KG1 (cell line): Measurements from ENCODE around the gene DTX3.
"Not testable (repeated sequence)": the region's sequence is repeated elsewhere in the genome, so short reads cannot be mapped to it uniquely, and the experiment has no call there.

ENCODE experiments used
- DNase-seq: peaks from one replicate; lab custom pipeline; 2025; lab: John Stamatoyannopoulos, UW

The DTX3 gene

GRCh38 chr12:57607958-57608663 is 3.5 kb downstream of the DTX3 start:
- DNase-seq, result no peak

- no peak for DNase-seq
These were observed 4.6 kb downstream of the DTX3 start for GRCh38 chr12:57609101-57609780.

GRCh38 chr12:57609781-57610553 is 5.3 kb downstream of the DTX3 start:
- no peak for DNase-seq

- no peak for DNase-seq
These were observed 6.0 kb downstream of the DTX3 start for GRCh38 chr12:57610554-57611107.

GRCh38 chr12:57611108-57611826 is 6.6 kb downstream of the DTX3 start, which contains the start of gene ARHGEF25:
ARHGEF25 (plus strand) TSS chr12:57611435; CDS start chr12:57611895, 460 bp downstream.
- DNase-seq, result no peak

GRCh38 chr12:57611827-57612710 is 7.4 kb downstream of the DTX3 start:
- DNase-seq, result no peak

- no peak for DNase-seq
These were observed 8.2 kb downstream of the DTX3 start for GRCh38 chr12:57612711-57613426.

GRCh38 chr12:57613427-57614109 is 8.9 kb downstream of the DTX3 start:
- no peak for DNase-seq

GRCh38 chr12:57614178-57614947 is 9.7 kb downstream of the DTX3 start:
- DNase-seq, result no peak

- DNase-seq, result no peak
These were observed 10.4 kb downstream of the DTX3 start for GRCh38 chr12:57614948-57615500.

- no peak for DNase-seq
These were observed 11.0 kb downstream of the DTX3 start for GRCh38 chr12:57615637-57616036.

GRCh38 chr12:57616383-57617101 is 11.9 kb downstream of the DTX3 start:
- no peak for DNase-seq

GRCh38 chr12:57617942-57618341 is 13.3 kb downstream of the DTX3 start:
- no peak for DNase-seq

GRCh38 chr12:57618431-57618830 is 13.8 kb downstream of the DTX3 start:
- DNase-seq, result not testable (repeated sequence)

GRCh38 chr12:57618966-57619433 is 14.4 kb downstream of the DTX3 start:
- no peak for DNase-seq

- DNase-seq, result no peak
These were observed 15.0 kb downstream of the DTX3 start for GRCh38 chr12:57619434-57620244.
